ENCODE results near the gene CCL7.
"Not testable (repeated sequence)": the region's sequence is repeated elsewhere in the genome, so short reads cannot be mapped to it uniquely, and the experiment has no call there.

The CCL7 gene

GRCh38 chr17:34269969-34270368 is at the start of gene CCL7:
Gene CCL7, plus strand, starts transcription at chr17:34270221. Its CDS starts 70 bp downstream, at chr17:34270291.
- DNase-seq (ENCODE audit: low read depth): no peak

GRCh38 chr17:34220752-34221395 is 49.1 kb upstream of the CCL7 start:
- no peak for DNase-seq (ENCODE audit: low read depth)

GRCh38 chr17:34221411-34221810 is 48.6 kb upstream of the CCL7 start:
- no peak for DNase-seq (ENCODE audit: low read depth)

GRCh38 chr17:34222722-34223497 is 47.1 kb upstream of the CCL7 start:
- no peak for DNase-seq (ENCODE audit: low read depth)

GRCh38 chr17:34225046-34225445 is 45.0 kb upstream of the CCL7 start:
- no peak for DNase-seq (ENCODE audit: low read depth)

GRCh38 chr17:34226011-34226743 is 43.8 kb upstream of the CCL7 start:
- DNase-seq (ENCODE audit: low read depth): no peak

- no peak for DNase-seq (ENCODE audit: low read depth)
Observed at GRCh38 chr17:34226744-34227034, 43.3 kb upstream of the CCL7 start.

GRCh38 chr17:34227293-34227692 is 42.7 kb upstream of the CCL7 start:
- DNase-seq (ENCODE audit: low read depth): not testable (repeated sequence)

GRCh38 chr17:34227707-34228106 is 42.3 kb upstream of the CCL7 start:
- no peak for DNase-seq (ENCODE audit: low read depth)

- no peak for DNase-seq (ENCODE audit: low read depth)
Observed at GRCh38 chr17:34228781-34229180, 41.2 kb upstream of the CCL7 start.

GRCh38 chr17:34230342-34230741 is 39.7 kb upstream of the CCL7 start:
- DNase-seq (ENCODE audit: low read depth): no peak

- DNase-seq (ENCODE audit: low read depth): no peak
Observed at GRCh38 chr17:34234616-34235015, 35.4 kb upstream of the CCL7 start.

- no peak for DNase-seq (ENCODE audit: low read depth)
Observed at GRCh38 chr17:34235389-34236028, 34.5 kb upstream of the CCL7 start.

GRCh38 chr17:34236281-34236892 is 33.6 kb upstream of the CCL7 start:
- no peak for DNase-seq (ENCODE audit: low read depth)

- DNase-seq (ENCODE audit: low read depth): no peak
Observed at GRCh38 chr17:34237458-34237857, 32.6 kb upstream of the CCL7 start.

- no peak for DNase-seq (ENCODE audit: low read depth)
Observed at GRCh38 chr17:34241062-34241461, 29.0 kb upstream of the CCL7 start.

GRCh38 chr17:34242587-34243363 is 27.2 kb upstream of the CCL7 start:
- no peak for DNase-seq (ENCODE audit: low read depth)

GRCh38 chr17:34243364-34244320 is 26.4 kb upstream of the CCL7 start:
- DNase-seq (ENCODE audit: low read depth): no peak

- DNase-seq (ENCODE audit: low read depth): no peak
Observed at GRCh38 chr17:34245351-34245905, 24.6 kb upstream of the CCL7 start.

- DNase-seq (ENCODE audit: low read depth): no peak
Observed at GRCh38 chr17:34246446-34246845, 23.6 kb upstream of the CCL7 start.

All from stimulated activated CD8-positive, alpha-beta memory T cell treated with anti-CD3 and anti-CD28 coated beads, Interleukin-7, amount 100 ng/mL, for 24 hours (primary cell).